Lower leg skin (tissue), 4 donors: ENCODE results near the gene XRCC6. TPM values are rescaled to one million over a fixed set of nuclear protein-coding genes. Genes with fewer than 3 reads are reported as not detected.
"Not testable (repeated sequence)": the region's sequence is repeated elsewhere in the genome, so short reads cannot be mapped to it uniquely, and the experiment has no call there.

Source experiments
- DNase-seq, 2 donors: peaks; one replicate each; pipeline ENCODE4 v3.0.0-alpha.2; 2019; ENCODE audit warnings: low spot score in 2 of 2
- H3K4me3 ChIP-seq: fragments of 200-600 bp; sonication (generic); 2 replicates; pipeline ENCODE4 v1.5.1; 2017; ENCODE audit warnings: mild to moderate bottlenecking, low read depth; ENCODE audit not compliant: poor library complexity, severe bottlenecking
- CTCF ChIP-seq, 3 donors: fragments of 450-650 bp; IDR thresholded peaks; one replicate each; pipeline ENCODE4 v1.5.1; 2016; ENCODE audit warnings: antibody characterized with exemption in 3 of 3, mild to moderate bottlenecking in 3 of 3, moderate library complexity in 2 of 3
- POLR2A ChIP-seq, 2 donors: fragments of 450-650 bp; IDR thresholded peaks; one replicate each; pipeline ENCODE4 v1.6.1; 2016 to 2017; ENCODE audit warnings: antibody characterized with exemption in 2 of 2, mild to moderate bottlenecking in 1 of 2, moderate library complexity in 1 of 2
- WGBS, 2 donors: methylation state at CpG; one replicate each; pipeline ENCODE4 v1.1.5; 2018; 5-methylcytosine and 5-hydroxymethylcytosine counted together
- intact Hi-C: fragments of 100-400 bp; cut with DNase I; formaldehyde crosslinking; loops from one replicate; pipeline ENCODE4 v1.15.0; 2023; ENCODE audit warnings: low total_unique reads
- total RNA-seq, 4 donors: library from RNA; depleted of rRNA; stranded (reverse); fragments of >200 nt; gene quantifications; one replicate each; pipeline ENCODE4 v1.1.0, GENCODE V29; 2016

XRCC6 gene
- total RNA-seq, 4 donors from 2014 or later: 150 to 204 (median 161) TPM

DNA sequence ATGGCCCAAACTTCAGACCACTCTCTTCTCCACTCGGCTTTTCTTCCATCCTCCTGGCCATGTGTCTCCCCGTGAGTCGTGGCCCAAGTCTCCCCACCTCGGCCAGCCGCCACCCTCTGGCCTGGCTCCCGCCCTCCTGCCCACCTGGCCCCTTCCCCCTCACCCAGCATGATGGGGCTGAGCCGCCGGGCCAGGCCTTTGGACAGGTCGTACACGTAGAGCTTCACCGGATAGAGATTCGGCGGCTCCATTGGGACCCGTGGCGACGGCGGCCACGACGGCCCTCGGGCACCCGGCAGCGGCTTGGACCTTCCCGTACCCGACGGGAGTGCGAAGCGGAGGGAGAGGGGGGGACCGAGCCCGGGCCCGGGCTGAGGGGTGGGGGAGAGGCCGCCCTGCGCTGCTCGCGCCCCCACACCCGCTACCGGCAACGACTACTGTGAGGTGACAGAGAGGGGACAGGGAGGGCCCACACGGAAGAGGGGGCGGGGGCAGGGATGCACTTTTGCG lies 451 bp upstream of the XRCC6 start, which contains the start of gene DESI1:
Gene DESI1 (minus strand): TSS at position 455 of the 510 bp plus-strand sequence. CDS start 204 bp downstream, at position 251.
- WGBS, 2 donors: 0% methylated on average over 15 to 40 of the region's 40 CpGs
- intact Hi-C loops: no loop called here
- peak within 1 kb of the TSS; percentile 97 for H3K4me3 ChIP-seq
- no peak for TF ChIP-seq POLR2A (IDR thresholded peaks at IDR 0.05)
- TF ChIP-seq CTCF (IDR thresholded peaks at IDR 0.05): no peak
- no peak for DNase-seq

DNA sequence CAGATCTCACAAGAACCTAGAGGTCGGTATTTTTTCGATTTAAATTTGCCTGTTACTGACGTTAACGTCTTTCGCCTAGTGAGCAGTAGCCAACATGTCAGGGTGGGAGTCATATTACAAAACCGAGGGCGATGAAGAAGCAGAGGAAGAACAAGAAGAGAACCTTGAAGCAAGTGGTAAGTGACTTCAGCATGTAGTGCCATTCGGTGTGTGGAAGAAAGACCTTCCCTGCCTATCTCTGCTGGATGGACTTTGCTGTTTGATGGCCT lies 750 bp downstream of the XRCC6 start:
- DNase-seq: no peak
- intact Hi-C loops: no loop called here

GRCh38 chr22:41625577-41625976 lies 4.5 kb downstream of the XRCC6 start:
- 95 to 98% methylated on average over 7 of the region's 7 CpGs for WGBS, 2 donors
- no peak for DNase-seq

More for the DNA sequence above, 750 bp downstream of the XRCC6 start:
- no peak for TF ChIP-seq POLR2A (IDR thresholded peaks at IDR 0.05)
- no peak for TF ChIP-seq CTCF (IDR thresholded peaks at IDR 0.05)
- peak overlapping the region; percentile 97 for H3K4me3 ChIP-seq
- WGBS, 2 donors: 4 to 6% methylated on average over 8 of the region's 8 CpGs

DNA sequence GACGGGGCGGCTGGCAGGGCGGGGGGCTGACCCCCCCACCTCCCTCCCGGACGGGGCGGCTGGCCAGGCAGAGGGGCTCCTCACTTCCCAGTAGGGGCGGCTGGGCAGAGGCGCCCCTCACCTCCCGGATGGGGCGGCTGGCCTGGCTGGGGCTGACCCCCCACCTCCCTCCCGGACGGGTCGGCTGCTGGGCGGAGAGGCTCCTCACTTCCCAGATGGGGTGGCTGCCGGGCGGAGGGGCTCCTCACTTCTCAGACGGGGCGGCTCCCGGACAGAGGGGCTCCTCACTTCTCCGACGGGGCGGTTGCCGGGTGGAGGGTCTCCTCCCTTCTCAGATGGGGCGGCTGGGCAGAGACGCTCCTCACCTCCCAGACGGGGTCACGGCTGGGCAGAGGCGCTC lies 10.0 kb downstream of the XRCC6 start:
- DNase-seq, H3K4me3 ChIP-seq, intact Hi-C loops: not testable (repeated sequence)
- 97% methylated on average over 25 of the region's 28 CpGs; no CpG with 5 or more reads in 1 of the 2 donors for WGBS, 2 donors

More at GRCh38 chr22:41625577-41625976, 4.5 kb downstream of the XRCC6 start:
- intact Hi-C loops: no loop called here
- no peak for TF ChIP-seq CTCF (IDR thresholded peaks at IDR 0.05)
- no peak for TF ChIP-seq POLR2A (IDR thresholded peaks at IDR 0.05)
- no peak overlapping the region for H3K4me3 ChIP-seq

DNA sequence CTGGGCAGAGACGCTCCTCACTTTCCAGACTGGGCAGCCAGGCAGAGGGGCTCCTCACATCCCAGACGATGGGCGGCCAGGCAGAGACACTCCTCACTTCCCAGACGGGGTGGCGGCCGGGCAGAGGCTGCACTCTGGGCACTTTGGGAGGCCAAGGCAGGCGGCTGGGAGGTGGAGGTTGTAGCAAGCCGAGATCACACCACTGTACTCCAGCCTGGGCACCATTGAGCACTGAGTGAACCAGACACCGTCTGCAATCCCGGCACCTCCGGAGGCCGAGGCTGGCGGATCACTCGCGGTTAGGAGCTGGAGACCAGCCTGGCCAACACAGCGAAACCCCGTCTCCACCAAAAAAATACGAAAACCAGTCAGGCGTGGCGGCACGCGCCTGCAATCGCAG lies 10.5 kb downstream of the XRCC6 start:
- 93 to 96% methylated on average over 11 of the region's 23 CpGs for WGBS, 2 donors
- intact Hi-C loops, H3K4me3 ChIP-seq, DNase-seq: not testable (repeated sequence)

GRCh38 chr22:41634610-41635009 lies 13.5 kb downstream of the XRCC6 start:
- H3K4me3 ChIP-seq, intact Hi-C loops, DNase-seq: not testable (repeated sequence)
- 94 to 96% methylated on average over 8 of the region's 8 CpGs for WGBS, 2 donors

DNA sequence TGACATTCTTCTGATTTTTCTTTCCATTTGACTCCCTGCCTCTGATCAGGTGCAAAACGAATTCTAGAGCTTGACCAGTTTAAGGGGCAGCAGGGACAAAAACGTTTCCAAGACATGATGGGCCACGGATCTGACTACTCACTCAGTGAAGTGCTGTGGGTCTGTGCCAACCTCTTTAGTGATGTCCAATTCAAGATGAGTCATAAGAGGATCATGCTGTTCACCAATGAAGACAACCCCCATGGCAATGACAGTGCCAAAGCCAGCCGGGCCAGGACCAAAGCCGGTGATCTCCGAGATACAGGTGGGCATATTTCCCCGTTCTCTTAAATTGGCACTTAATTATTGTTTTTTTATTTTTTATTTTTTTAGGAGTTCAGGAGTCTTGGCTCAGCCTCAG lies 15.4 kb downstream of the XRCC6 start:
- 40 to 58% methylated on average over 7 of the region's 7 CpGs for whole genome bisulfite sequencing, 2 donors

DNA sequence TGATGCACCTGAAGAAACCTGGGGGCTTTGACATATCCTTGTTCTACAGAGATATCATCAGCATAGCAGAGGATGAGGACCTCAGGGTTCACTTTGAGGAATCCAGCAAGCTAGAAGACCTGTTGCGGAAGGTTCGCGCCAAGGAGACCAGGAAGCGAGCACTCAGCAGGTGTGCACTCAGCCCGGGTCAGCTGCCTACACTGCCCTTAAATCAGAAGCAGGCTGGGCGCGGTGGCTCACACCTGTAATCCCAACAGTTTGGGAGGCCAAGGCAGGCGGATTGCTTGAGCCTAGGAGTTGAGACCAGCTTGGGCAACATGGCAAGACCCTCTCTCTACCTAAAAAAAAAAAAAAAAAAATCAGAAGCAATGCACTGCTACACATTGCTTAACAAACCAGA lies 16.5 kb downstream of the XRCC6 start:
- intact Hi-C loops, DNase-seq, H3K4me3 ChIP-seq: not testable (repeated sequence)
- 96 to 98% methylated on average over 8 of the region's 8 CpGs for WGBS, 2 donors

More for the DNA sequence above, 15.4 kb downstream of the XRCC6 start:
- no peak for TF ChIP-seq POLR2A (IDR thresholded peaks at IDR 0.05)
- TF ChIP-seq CTCF (IDR thresholded peaks at IDR 0.05): no peak
- intact Hi-C loops: no loop called here
- H3K4me3 ChIP-seq: no peak overlapping the region
- no peak for DNase-seq
